OCI-LY3 (cell line): ENCODE data around the gene GRWD1.

ENCODE experiments used
- CTCF ChIP-seq: fragments of 200-600, 300-600 bp; sonication (generic); IDR thresholded peaks from 2 replicates; pipeline ENCODE4 v1.5.1; 2014; ENCODE audit warnings: antibody characterized with exemption, low read length, low read depth
- EZH2phosphoT487 ChIP-seq: fragments of 200-600 bp; shearing (Covaris generic); IDR thresholded peaks from 2 replicates; pipeline ENCODE4 v1.6.1; 2018; ENCODE audit warnings: antibody characterized with exemption, mixed run types, low read depth

DNA sequence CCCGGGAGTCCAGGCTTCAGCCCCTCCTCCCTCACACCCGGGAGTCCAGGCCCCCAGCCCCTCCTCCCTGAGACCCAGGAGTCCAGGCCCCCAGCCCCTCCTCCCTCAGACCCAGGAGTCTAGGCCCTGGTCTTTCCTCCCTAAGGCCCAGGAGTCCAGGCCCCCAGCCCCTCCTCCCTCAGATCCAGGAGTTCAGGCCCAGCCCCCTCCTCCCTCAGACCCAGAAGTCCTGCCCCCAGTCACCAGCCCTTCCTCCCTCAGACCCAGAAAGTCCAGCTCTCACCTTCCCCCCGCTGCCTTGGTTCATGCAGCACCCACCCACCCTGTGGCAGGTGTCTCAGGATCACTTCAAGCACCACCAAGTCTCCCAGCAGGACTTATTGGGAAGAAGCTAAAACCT is 37.5 kb downstream of the GRWD1 start:
- TF ChIP-seq CTCF (no peak), EZH2phosphoT487 (no peak)
